DOHH2 (cell line): Measurements from ENCODE around the gene KCTD15.

Source experiments
- H3F3A ChIP-seq: fragments of 200-600 bp; sonication (generic), shearing (Covaris generic); 2 replicates; pipeline ENCODE4 v1.6.0; 2016; ENCODE audit warnings: antibody characterized with exemption, mild to moderate bottlenecking; ENCODE audit not compliant: control insufficient read depth, insufficient read depth
- H3K27ac ChIP-seq: fragments of 200-600 bp; sonication (generic); 2 replicates; pipeline ENCODE4 v1.5.1; 2014; ENCODE audit warnings: low read depth, mild to moderate bottlenecking, low read length, moderate library complexity
- H3K27me3 ChIP-seq: fragments of 200-600 bp; sonication (generic); 2 replicates; pipeline ENCODE4 v1.6.1; 2014; ENCODE audit warnings: mild to moderate bottlenecking, low read length, mixed read lengths; ENCODE audit not compliant: control insufficient read depth
- H3K36me3 ChIP-seq: fragments of 200-600 bp; sonication (generic); 2 replicates; pipeline ENCODE4 v1.6.1; 2014; ENCODE audit warnings: mild to moderate bottlenecking, low read length, moderate library complexity, mixed read lengths; ENCODE audit not compliant: control insufficient read depth
- H3K4me1 ChIP-seq: fragments of 200-600 bp; sonication (generic); 2 replicates; pipeline ENCODE4 v1.6.1; 2014; ENCODE audit warnings: mild to moderate bottlenecking, low read length, mixed read lengths; ENCODE audit not compliant: control insufficient read depth
- H3K4me2 ChIP-seq: fragments of 200-600 bp; sonication (generic); 2 replicates; pipeline ENCODE4 v1.6.0; 2014; ENCODE audit warnings: mild to moderate bottlenecking, low read length, moderate library complexity
- H3K4me3 ChIP-seq: fragments of 200-600 bp; sonication (generic); 2 replicates; pipeline ENCODE4 v1.5.1; 2014; ENCODE audit warnings: mild to moderate bottlenecking, low read length, mixed read lengths
- H3K79me2 ChIP-seq: fragments of 200-600 bp; sonication (generic); 2 replicates; pipeline ENCODE4 v1.6.1; 2014; ENCODE audit warnings: mild to moderate bottlenecking, low read length, mixed read lengths; ENCODE audit not compliant: control insufficient read depth
- H3K9me2 ChIP-seq: fragments of 200-600 bp; sonication (generic); replicated peaks from 2 replicates; pipeline ENCODE4 v1.6.1; 2014; ENCODE audit warnings: mild to moderate bottlenecking, low read length, mixed read lengths; ENCODE audit not compliant: control insufficient read depth
- H3K9me3 ChIP-seq: fragments of 200-600 bp; sonication (generic); 2 replicates; pipeline ENCODE4 v1.6.1; 2014; ENCODE audit warnings: antibody characterized with exemption, low read length, mixed read lengths; ENCODE audit not compliant: control insufficient read depth, insufficient read depth
- H4K20me1 ChIP-seq: fragments of 200-600 bp; sonication (generic); 2 replicates; pipeline ENCODE4 v1.6.0; 2014; ENCODE audit warnings: low read depth, mild to moderate bottlenecking, antibody characterized with exemption, low read length, moderate library complexity; ENCODE audit not compliant: control insufficient read depth, insufficient read depth
- CTCF ChIP-seq: fragments of 200-600 bp; sonication (generic); IDR thresholded peaks from one replicate; pipeline ENCODE4 v1.5.1; 2014; ENCODE audit warnings: antibody characterized with exemption, mild to moderate bottlenecking, low read depth, low read length; ENCODE audit not compliant: poor library complexity, severe bottlenecking
- EZH2phosphoT487 ChIP-seq: fragments of 200-600 bp; sonication (generic); IDR thresholded peaks from 2 replicates; pipeline ENCODE4 v1.6.1; 2017; ENCODE audit warnings: borderline replicate concordance, mild to moderate bottlenecking, antibody characterized with exemption, low read length, moderate library complexity, mixed read lengths

KCTD15 gene

GRCh38 chr19:33781996-33782395, 14.7 kb upstream of the KCTD15 start:
- H3K9me3 ChIP-seq: no peaks in the 10 kb centered on the region
- no peaks in the 10 kb centered on the region for H3K9me2 ChIP-seq
- H3K4me1 ChIP-seq: no peaks in the 10 kb centered on the region
- no peaks in the 10 kb centered on the region for H3F3A ChIP-seq
- H3K4me3 ChIP-seq: no peak overlapping the region
- no peaks in the 10 kb centered on the region for H3K79me2 ChIP-seq
- no peaks in the 10 kb centered on the region for H3K36me3 ChIP-seq
- H3K4me2 ChIP-seq: no peak overlapping the region
- H3K27me3 ChIP-seq: no peaks in the 10 kb centered on the region
- no peaks in the 10 kb centered on the region for H4K20me1 ChIP-seq
- H3K27ac ChIP-seq: no peak overlapping the region
- no peak for TF ChIP-seq CTCF
- no peak for TF ChIP-seq EZH2phosphoT487

- Histone ChIP-seq H3K4me1 (no peaks in the 10 kb centered on the region), H3K4me2 (no peak overlapping the region), H3K27ac (no peak overlapping the region), H3K79me2 (no peaks in the 10 kb centered on the region), H3K4me3 (no peak overlapping the region), H3K27me3 (no peaks in the 10 kb centered on the region), H3K36me3 (no peaks in the 10 kb centered on the region), H3F3A (no peaks in the 10 kb centered on the region), H4K20me1 (no peaks in the 10 kb centered on the region), H3K9me3 (no peaks in the 10 kb centered on the region), H3K9me2 (no peaks in the 10 kb centered on the region)
- TF ChIP-seq CTCF (no peak), EZH2phosphoT487 (no peak)
Observed at GRCh38 chr19:33784432-33784831, 12.2 kb upstream of the KCTD15 start.

- Histone ChIP-seq H3K36me3 (no peaks in the 10 kb centered on the region), H3K4me3 (no peak overlapping the region), H3F3A (no peaks in the 10 kb centered on the region), H3K4me1 (no peaks in the 10 kb centered on the region), H3K9me3 (no peaks in the 10 kb centered on the region), H3K27me3 (no peaks in the 10 kb centered on the region), H4K20me1 (no peaks in the 10 kb centered on the region), H3K79me2 (no peaks in the 10 kb centered on the region), H3K9me2 (no peaks in the 10 kb centered on the region), H3K27ac (no peak overlapping the region), H3K4me2 (no peak overlapping the region)
- TF ChIP-seq CTCF (no peak), EZH2phosphoT487 (no peak)
Observed at GRCh38 chr19:33785795-33786194, 10.9 kb upstream of the KCTD15 start.

- Histone ChIP-seq H3F3A (no peaks in the 10 kb centered on the region), H3K9me2 (no peaks in the 10 kb centered on the region), H3K27ac (no peak overlapping the region), H3K4me3 (no peak overlapping the region), H3K9me3 (no peaks in the 10 kb centered on the region), H3K36me3 (no peaks in the 10 kb centered on the region), H3K79me2 (no peaks in the 10 kb centered on the region), H3K27me3 (peaks cover 2% of the 10 kb centered on the region; the same call in 1 of the 2 replicates), H3K4me2 (no peak overlapping the region), H4K20me1 (no peaks in the 10 kb centered on the region), H3K4me1 (no peaks in the 10 kb centered on the region)
- TF ChIP-seq CTCF: no peak
- no peak for TF ChIP-seq EZH2phosphoT487
Observed at GRCh38 chr19:33788676-33789075, 8.0 kb upstream of the KCTD15 start.
